HepG2 (cell line): ENCODE data around the gene TTPAL. TPM values are rescaled to one million over a fixed set of nuclear protein-coding genes. Genes with fewer than 3 reads are reported as not detected.

Experiments
- AHDC1 ChIP-seq: sonication (generic); formaldehyde crosslinking; IDR thresholded peaks from 2 replicates; pipeline ENCODE4 v1.5.1; 2020; ENCODE audit warnings: mild to moderate bottlenecking, missing genetic modification reagents, borderline replicate concordance
- ARHGAP35 ChIP-seq: sonication (generic); formaldehyde crosslinking; IDR thresholded peaks from 2 replicates; pipeline ENCODE4 v1.9.0; 2022; ENCODE audit warnings: mild to moderate bottlenecking, inconsistent platforms, moderate library complexity, missing genetic modification reagents, borderline replicate concordance
- CREB1 ChIP-seq, 2 experiments: fragments of 450-650 bp in 1 of 2; IDR thresholded peaks; 2 replicates each; pipeline ENCODE4 v1.6.1; 2016 to 2017; ENCODE audit warnings: control low read depth in 1 of 2, mild to moderate bottlenecking in 1 of 2, missing compliant biosample characterization in 1 of 2, missing genetic modification characterization in 1 of 2
- DRAP1 ChIP-seq: IDR thresholded peaks from 2 replicates; pipeline ENCODE4 v1.6.1; 2016; ENCODE audit warnings: missing genetic modification reagents, missing compliant biosample characterization
- ELK4 ChIP-seq: sonication (generic); formaldehyde crosslinking; IDR thresholded peaks from 2 replicates; pipeline ENCODE4 v1.9.0; 2021; ENCODE audit warnings: missing genetic modification reagents, borderline replicate concordance
- ERF ChIP-seq: IDR thresholded peaks from 2 replicates; pipeline ENCODE4 v1.6.1; 2018; ENCODE audit warnings: missing biosample characterization, missing genetic modification reagents
- GMEB1 ChIP-seq: sonication (generic); formaldehyde crosslinking; IDR thresholded peaks from 2 replicates; pipeline ENCODE4 v1.5.1; 2020; ENCODE audit warnings: missing genetic modification reagents, mild to moderate bottlenecking, borderline replicate concordance
- HOMEZ ChIP-seq: IDR thresholded peaks from 2 replicates; pipeline ENCODE4 v1.6.1; 2016; ENCODE audit warnings: low read depth
- SAP130 ChIP-seq: IDR thresholded peaks from 2 replicates; pipeline ENCODE4 v1.6.1; 2016; ENCODE audit warnings: low read depth
- SNAI1 ChIP-seq: sonication (generic); formaldehyde crosslinking; IDR thresholded peaks from 2 replicates; pipeline ENCODE4 v1.5.0; 2020; ENCODE audit warnings: mild to moderate bottlenecking, missing genetic modification reagents, borderline replicate concordance
- SOX5 ChIP-seq: IDR thresholded peaks from 2 replicates; pipeline ENCODE4 v1.6.1; 2016; ENCODE audit warnings: borderline replicate concordance
- ZFY ChIP-seq: sonication (generic); formaldehyde crosslinking; IDR thresholded peaks from 2 replicates; pipeline ENCODE4 v1.4.0; 2020; ENCODE audit warnings: missing genetic modification reagents
- ZNF678 ChIP-seq: sonication (generic); formaldehyde crosslinking; IDR thresholded peaks from 2 replicates; pipeline ENCODE4 v1.4.0; 2020; ENCODE audit warnings: mild to moderate bottlenecking, missing genetic modification reagents
- ZNF781 ChIP-seq: sonication (generic); formaldehyde crosslinking; IDR thresholded peaks from 2 replicates; pipeline ENCODE4 v1.5.1; 2020; ENCODE audit warnings: borderline replicate concordance, mild to moderate bottlenecking, missing genetic modification reagents; ENCODE audit errors: not compliant biosample characterization
- ZNF800 ChIP-seq: sonication (generic); formaldehyde crosslinking; IDR thresholded peaks from 2 replicates; pipeline ENCODE4 v1.4.0; 2020; ENCODE audit warnings: missing genetic modification reagents
- polyA plus RNA-seq, 8 experiments: library from polyadenylated mRNA; depleted of rRNA in 3 of 8; stranded (reverse) in 7 of 8; unstranded in 1 of 8; fragments of >200 nt; fragmentation: Illumina TruSeq in 4 of 8; extraction: Trizol in 4 of 8; gene quantifications; 2 replicates each; pipeline versions ENCODE4 v1.2.1 to v1.2.3, GENCODE V29; 2011 to 2016; ENCODE audit warnings: low read depth in 4 of 8, missing spikeins in 1 of 8, mixed read lengths in 1 of 8; ENCODE audit not compliant: insufficient read depth in 1 of 8
- total RNA-seq, 5 experiments: library from RNA; depleted of rRNA; stranded (reverse); fragments of >200 nt; fragmentation: Illumina TruSeq; extraction: Trizol; gene quantifications; 2 replicates each; pipeline ENCODE4 v1.2.3, GENCODE V29; 2016; ENCODE audit warnings: low read depth in 1 of 5

The TTPAL gene
- total and polyA plus RNA-seq, 2 of the 13 experiments (the other 11 are each of a cell fraction or from before 2014, with no cell fraction given), result 4.3 to 18.8 TPM

- TF ChIP-seq AHDC1 (CRISPR knock-in tag) (0 out of 2 replicates have a peak, but pooled peaks have one; percentile 13), ZNF781 (no peak), ELK4 (CRISPR knock-in tag) (no peak), ZFY (CRISPR knock-in tag) (no peak), SAP130 (CRISPR knock-in tag) (peak; percentile 62), HOMEZ (CRISPR knock-in tag) (no peak), ARHGAP35 (CRISPR knock-in tag) (no peak), ERF (CRISPR knock-in tag) (no peak), SOX5 (0 out of 2 replicates have a peak, but pooled peaks have one; percentile 27), CREB1 (IDR thresholded peaks at IDR 0.05) (peak; percentile 23; the same call in 1 of the 2 replicates), CREB1 (CRISPR knock-in tag; IDR thresholded peaks at IDR 0.05) (peak; percentile 68; the same call in 1 of the 2 replicates), GMEB1 (CRISPR knock-in tag) (no peak), ZNF678 (no peak), SNAI1 (CRISPR knock-in tag) (no peak), ZNF800 (CRISPR knock-in tag) (no peak), DRAP1 (0 out of 2 replicates have a peak, but pooled peaks have one; percentile 26)
These were observed 39.9 kb upstream of the TTPAL start (continued) for GRCh38 chr20:44435630-44436335.
